GM19351 (cell line): Measurements from ENCODE around the gene MAL.

Experiments used
- ATAC-seq: cut with Tn5 transposase; IDR thresholded peaks from one replicate; pipeline ENCODE4 v1.9.1; 2021; ENCODE audit warnings: mild to moderate bottlenecking, moderate library complexity; ENCODE audit not compliant: unreplicated experiment

MAL gene

GRCh38 chr2:94996305-94997100 is 29.0 kb upstream of the MAL start:
- no peak for ATAC-seq

DNA sequence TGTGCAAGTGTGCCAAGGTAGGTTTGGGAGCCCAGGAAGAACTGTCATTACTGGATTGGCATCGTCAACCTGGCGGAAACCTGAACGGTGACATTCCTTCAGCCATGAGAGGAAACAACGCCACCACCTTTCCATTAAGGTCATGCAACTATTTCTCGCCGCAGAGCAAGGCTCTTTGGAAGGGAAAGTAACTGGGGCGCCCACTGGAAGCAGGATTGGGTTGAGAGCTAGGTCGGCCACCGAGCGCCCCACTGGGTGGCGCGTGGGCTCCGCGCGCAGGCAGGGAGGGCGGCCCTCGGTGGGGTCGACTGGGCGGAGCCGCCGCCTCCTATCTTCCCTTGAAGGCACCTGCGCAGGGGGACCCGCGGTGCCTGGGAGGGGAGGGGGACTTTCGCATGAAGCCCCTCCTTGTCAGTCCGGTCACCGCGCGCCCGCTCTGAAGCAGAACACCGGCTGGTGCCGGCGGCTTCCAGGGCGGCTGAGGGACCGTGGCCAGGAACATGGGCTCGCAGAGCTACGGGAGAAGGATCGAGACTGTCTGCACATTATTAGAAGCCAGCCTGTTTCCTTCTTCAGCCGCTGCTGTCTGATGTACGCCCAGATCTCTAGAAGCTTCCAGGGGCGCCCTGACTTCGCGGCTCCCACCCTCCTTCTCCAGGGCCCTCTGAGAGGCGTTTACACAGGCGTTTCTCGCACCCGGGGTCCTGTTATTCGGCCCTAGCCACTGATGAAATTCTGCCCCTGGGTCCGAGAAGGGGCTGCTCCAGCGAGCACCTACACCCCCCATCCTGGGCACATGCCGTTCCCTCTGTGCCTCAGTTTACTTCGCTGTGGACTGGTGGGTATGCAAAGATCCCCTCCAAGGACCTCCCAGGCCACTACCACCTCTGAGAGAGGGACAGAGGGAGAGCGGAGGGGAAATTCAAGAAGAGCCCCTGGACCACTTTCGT is 27.3 kb upstream of the MAL start:
- no peak for ATAC-seq

DNA sequence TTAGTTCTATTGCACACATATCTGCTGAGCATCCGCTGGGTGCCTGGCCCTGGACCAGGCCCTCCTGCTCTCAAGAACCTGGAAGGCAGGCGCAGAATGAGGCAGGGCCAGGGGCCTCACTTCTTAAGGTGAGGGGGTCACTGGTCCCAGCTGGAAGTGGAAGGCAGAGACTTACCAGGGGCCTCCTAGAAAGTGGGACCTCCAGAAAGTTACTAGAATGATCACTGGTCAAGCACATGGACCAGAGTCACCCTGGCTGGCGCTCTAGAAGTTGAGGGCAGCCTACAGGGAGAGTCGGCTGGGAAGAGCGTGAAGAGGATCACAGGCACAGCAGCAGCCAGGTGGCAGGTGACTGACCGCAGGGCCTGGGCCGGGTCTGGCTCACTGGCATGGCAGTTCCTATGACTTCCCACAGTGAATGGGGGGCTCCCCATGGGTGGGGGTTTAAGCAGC is 26.1 kb upstream of the MAL start:
- no peak for ATAC-seq

- no peak for ATAC-seq
These were observed 24.4 kb upstream of the MAL start for GRCh38 chr2:95001051-95001562.

- no peak for ATAC-seq
These were observed 23.8 kb upstream of the MAL start for GRCh38 chr2:95001701-95002100.

DNA sequence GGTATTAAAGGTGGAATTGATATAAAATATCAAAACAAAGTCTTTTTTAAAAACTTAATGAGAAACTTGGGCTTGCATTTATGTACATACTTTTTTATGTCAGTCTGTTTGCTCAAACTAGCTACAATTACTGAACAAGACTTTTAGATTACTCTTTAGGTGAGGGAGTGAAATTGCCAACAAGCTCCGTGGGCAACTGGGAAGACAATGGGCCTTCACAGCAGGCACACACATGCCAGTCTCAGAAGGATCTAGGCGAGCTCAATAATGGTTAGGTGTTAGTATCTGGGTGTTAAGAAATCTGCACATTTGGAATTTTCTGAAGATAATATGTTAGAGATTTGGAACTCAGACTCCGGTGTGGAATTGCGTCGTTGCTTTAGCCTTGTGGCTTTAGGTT is 23.0 kb upstream of the MAL start:
- ATAC-seq: no peak

DNA sequence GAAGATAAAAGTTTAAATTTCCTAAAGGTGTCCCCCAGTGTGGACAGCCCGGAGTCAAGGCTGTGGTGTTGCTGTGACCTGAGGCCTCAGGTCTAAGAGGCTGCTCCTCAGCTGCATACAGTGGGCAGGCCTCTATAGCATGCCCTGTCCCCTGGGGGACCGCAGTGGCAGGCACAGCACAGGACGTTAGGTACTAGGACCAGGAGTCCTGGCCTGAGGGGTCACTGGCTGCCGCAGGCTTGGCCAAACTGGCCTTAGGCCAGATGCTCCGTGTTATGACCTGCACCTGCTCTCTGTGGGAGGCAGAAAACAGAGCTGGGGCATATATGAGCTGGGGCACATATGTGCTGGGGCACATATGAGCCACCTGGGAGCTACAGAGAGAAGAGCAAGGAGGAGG is 21.2 kb upstream of the MAL start:
- ATAC-seq: no peak

GRCh38 chr2:95004711-95005110 is 20.8 kb upstream of the MAL start:
- no peak for ATAC-seq

DNA sequence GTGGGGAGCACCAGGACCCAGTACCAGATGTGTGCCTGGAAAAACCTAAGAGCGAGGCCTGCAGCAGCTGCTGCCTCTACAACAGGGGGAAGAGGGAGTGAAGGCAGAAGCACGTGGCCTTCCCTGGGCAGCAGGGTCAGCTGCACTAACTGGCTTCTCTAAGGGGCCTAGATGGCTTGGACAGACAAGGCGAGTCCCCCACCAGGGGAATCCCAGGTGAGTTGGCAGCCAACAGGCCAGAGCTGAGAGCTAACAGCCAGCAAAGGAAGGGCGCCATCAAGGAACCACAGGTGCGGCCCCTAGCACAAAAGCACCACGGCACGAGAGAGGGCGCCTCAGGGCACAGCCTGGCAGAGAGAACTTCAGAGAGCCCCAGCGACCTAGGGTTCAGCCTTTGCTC is 19.8 kb upstream of the MAL start:
- ATAC-seq: no peak

DNA sequence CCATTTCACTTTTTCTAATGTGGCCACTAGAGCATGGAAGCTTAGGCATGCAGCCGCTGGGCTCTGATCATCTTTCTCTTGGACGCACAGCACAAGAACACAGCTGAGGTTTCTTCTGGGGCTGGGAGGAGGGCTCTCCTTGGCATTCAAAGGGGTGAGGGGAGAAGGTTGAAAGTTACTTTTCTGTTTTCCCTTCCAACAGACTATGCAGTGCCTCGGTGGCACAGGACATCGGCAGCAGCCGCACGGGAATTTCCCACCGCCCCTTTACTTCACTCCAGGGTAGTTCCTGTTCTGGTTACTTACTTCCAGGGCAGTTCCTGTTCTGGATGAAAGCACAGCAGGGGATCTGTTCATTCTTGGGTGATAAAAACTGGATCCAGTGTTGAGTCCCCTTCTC is 18.9 kb upstream of the MAL start:
- ATAC-seq: no peak

DNA sequence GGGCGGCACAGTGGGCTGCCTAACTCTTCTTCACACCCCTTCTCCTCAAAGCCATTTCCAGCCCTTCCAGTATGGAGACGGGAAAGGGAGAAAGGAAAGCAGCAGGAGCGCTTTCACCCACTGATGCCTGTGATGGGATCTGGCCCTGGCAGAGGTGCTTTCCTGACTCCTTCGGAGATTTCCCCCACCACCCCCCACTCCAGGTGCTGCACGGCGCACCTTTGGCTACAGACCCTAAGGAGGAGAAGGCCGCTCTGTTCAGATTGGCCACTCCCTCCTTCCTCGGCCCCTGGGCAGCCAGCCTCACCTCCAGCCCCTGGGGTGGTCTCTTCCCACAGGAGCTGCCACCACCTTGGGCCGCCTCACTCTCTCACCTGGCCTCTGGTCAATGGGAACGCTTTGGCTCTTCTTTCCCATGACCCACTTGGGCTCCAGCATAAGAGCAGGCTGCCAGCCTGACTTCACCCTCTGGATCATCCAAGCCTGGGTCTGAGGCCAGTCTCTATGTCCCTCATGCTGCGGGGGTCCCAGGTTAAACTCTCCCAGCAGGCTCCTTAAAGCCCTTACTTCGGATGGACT is 18.4 kb upstream of the MAL start:
- no peak for ATAC-seq

DNA sequence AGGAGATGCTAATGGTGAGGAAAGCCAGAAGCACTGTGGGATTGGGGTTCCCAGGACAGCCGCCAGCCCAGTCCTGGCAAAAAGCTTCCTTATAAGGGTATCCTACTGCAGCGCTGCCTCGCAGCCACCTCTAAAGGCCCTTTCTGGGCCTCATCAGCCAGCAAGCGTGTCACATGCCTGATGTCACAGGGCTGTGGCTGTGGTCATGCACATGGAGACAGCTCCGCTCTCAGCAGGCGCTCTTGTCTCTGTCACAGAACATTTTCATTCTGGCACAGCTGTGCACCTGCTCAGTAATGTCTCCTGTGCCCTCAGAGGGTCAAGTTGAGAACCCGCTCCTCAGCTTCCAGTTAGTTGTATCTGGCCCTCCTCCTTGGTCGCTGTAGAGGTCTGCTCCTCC is 17.7 kb upstream of the MAL start:
- ATAC-seq: no peak

DNA sequence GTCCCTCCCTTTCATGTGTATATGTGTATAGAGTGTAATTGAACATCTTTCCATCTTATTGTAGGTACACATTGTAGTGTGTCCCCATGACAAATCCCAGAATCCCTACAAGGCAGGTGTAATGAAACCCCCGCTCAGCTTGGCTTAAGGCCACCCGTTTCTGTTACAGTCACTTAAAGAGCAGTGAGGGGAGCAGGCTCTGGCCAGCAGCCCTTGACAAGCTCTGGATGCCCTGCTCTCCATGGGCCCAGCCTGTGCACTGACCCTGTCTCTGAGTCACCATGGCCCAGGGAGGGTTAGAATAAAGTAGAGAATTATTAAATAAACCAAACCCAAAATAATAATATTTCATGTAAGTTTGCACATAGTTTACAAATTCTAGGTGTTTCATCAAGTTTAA is 17.2 kb upstream of the MAL start:
- ATAC-seq: no peak

DNA sequence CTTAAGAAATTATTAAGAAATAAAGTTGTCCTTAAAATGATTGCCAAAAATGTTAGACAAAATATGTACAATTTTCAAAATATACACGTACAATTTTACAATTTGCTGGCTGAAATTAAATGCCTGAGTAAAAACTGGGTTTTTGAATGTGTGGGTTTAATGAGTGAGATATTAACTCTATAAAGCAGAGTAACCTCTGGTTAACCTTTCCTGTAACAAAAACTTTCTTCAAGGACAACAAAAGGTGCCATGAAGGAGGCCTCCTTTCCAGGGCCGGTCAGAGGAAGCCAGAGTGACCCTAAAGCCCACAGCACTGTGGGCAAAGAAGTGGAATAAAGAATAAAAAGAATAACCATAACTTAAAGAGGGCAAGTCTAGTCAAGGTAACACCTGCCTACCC is 16.5 kb upstream of the MAL start:
- ATAC-seq: no peak

- ATAC-seq: no peak
These were observed 16.1 kb upstream of the MAL start for GRCh38 chr2:95009412-95009811.

DNA sequence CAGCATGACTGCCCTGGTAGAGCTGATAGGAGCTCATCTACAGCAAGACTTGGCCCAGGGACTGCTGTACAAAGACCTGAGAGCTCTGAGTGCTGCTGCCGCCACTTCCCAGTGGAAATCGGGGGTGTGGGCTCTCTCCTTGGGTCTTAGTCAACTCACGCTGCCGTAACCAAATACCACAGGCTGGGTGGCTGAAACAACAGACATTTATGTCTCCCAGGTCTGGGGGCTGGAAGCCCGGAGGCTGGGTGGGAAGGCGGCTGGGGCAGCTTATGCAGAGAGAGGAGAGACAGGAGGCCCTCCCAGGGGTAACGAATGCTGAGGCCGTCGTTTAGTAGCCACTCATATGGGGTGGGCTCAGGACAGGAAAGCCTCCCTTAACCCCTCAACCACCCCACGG is 15.4 kb upstream of the MAL start:
- ATAC-seq: no peak

- no peak for ATAC-seq
These were observed 14.8 kb upstream of the MAL start for GRCh38 chr2:95010718-95011117.

- ATAC-seq: peak; percentile 76
These were observed 12.5 kb upstream of the MAL start for GRCh38 chr2:95012881-95013550.

GRCh38 chr2:95013726-95014125 is 11.8 kb upstream of the MAL start:
- ATAC-seq: no peak

DNA sequence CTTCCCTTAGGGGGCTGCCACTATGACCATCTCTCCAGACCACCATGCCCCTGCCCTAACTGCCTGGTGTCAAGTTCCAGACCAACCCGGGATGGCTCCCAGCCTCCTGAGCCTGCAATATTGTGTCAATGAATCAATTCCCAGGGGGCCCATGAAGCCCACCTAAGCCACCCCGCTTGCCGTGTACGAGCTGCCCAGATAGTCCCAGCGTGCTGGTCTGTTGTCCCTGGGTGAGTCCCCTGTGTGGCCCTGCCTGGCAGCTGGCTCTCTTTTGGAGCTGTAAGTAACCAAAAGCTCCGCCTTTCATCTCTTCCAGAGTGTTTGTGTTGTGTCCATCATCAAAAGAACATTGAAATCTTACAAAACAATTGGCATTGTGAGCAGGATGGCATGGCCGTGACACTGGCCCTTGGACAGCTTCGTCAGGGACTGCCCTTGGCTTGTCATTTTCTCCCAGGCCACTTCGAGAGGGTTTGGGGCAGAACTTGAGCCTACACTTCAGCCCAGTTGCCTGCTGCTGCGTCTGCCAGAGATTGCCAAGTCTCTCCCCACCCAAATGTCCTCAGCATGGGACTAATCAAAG is 11.3 kb upstream of the MAL start:
- ATAC-seq: no peak
